BE2C (cell line): ENCODE data around the gene RBBP4.

Source experiments
- DNase-seq: peaks from one replicate; pipeline ENCODE4 v3.0.0-alpha.2; 2020
- H3K27me3 ChIP-seq: fragments of 250-450 bp; sonication (Bioruptor Pico); 2 replicates; pipeline ENCODE4 v1.5.1; 2020; ENCODE audit warnings: mild to moderate bottlenecking
- H3K36me3 ChIP-seq: fragments of 250-450 bp; sonication (Bioruptor Pico); 2 replicates; pipeline ENCODE4 v1.5.1; 2020; ENCODE audit warnings: mild to moderate bottlenecking
- H3K4me1 ChIP-seq: fragments of 250-450 bp; sonication (Bioruptor Pico); 2 replicates; pipeline ENCODE4 v1.5.1; 2020
- H3K4me3 ChIP-seq: 2 replicates; pipeline ENCODE4 v1.5.1; 2011; ENCODE audit warnings: low read depth, low read length
- H3K9me3 ChIP-seq: fragments of 250-450 bp; sonication (Bioruptor Pico); 2 replicates; pipeline ENCODE4 v1.5.1; 2020
- CTCF ChIP-seq: IDR thresholded peaks from 2 replicates; pipeline ENCODE4 v1.5.1; 2012; ENCODE audit warnings: mild to moderate bottlenecking, low read depth, low read length

Gene RBBP4

GRCh38 chr1:32683397-32683796 lies 32.4 kb downstream of the RBBP4 start:
- no peak for TF ChIP-seq CTCF
- Histone ChIP-seq H3K4me3 (no peak overlapping the region), H3K27me3 (no peaks in the 10 kb centered on the region), H3K4me1 (no peaks in the 10 kb centered on the region), H3K36me3 (peaks cover 15% of the 10 kb centered on the region), H3K9me3 (no peaks in the 10 kb centered on the region)
- DNase-seq, result no peak

GRCh38 chr1:32684167-32684811 lies 33.3 kb downstream of the RBBP4 start:
- TF ChIP-seq CTCF, result no peak
- Histone ChIP-seq H3K36me3 (peaks cover 15% of the 10 kb centered on the region), H3K4me3 (no peak overlapping the region), H3K27me3 (no peaks in the 10 kb centered on the region), H3K4me1 (no peaks in the 10 kb centered on the region), H3K9me3 (no peaks in the 10 kb centered on the region)
- DNase-seq, result no peak

GRCh38 chr1:32685498-32685897 lies 34.5 kb downstream of the RBBP4 start:
- H3K27me3 ChIP-seq, result no peaks in the 10 kb centered on the region
- H3K9me3 ChIP-seq, result no peaks in the 10 kb centered on the region
- no peak for TF ChIP-seq CTCF
- H3K36me3 ChIP-seq, result peaks cover 14% of the 10 kb centered on the region
- H3K4me1 ChIP-seq, result no peaks in the 10 kb centered on the region
- DNase-seq, result no peak
- H3K4me3 ChIP-seq, result no peak overlapping the region

- Histone ChIP-seq H3K36me3 (peaks cover 13% of the 10 kb centered on the region), H3K4me1 (no peaks in the 10 kb centered on the region), H3K4me3 (no peak overlapping the region), H3K9me3 (no peaks in the 10 kb centered on the region), H3K27me3 (no peaks in the 10 kb centered on the region)
- no peak for DNase-seq
- no peak for TF ChIP-seq CTCF
Observed at GRCh38 chr1:32686387-32686786, 35.4 kb downstream of the RBBP4 start.

GRCh38 chr1:32693455-32694174 lies 42.6 kb downstream of the RBBP4 start:
- Histone ChIP-seq H3K9me3 (no peaks in the 10 kb centered on the region), H3K4me3 (no peak overlapping the region), H3K36me3 (no peaks in the 10 kb centered on the region), H3K4me1 (no peaks in the 10 kb centered on the region), H3K27me3 (no peaks in the 10 kb centered on the region)
- no peak for TF ChIP-seq CTCF
- DNase-seq, result no peak

GRCh38 chr1:32695098-32695904 lies 44.3 kb downstream of the RBBP4 start:
- TF ChIP-seq CTCF, result no peak
- Histone ChIP-seq H3K4me1 (no peaks in the 10 kb centered on the region), H3K9me3 (no peaks in the 10 kb centered on the region), H3K27me3 (no peaks in the 10 kb centered on the region), H3K4me3 (no peak overlapping the region), H3K36me3 (no peaks in the 10 kb centered on the region)
- DNase-seq, result no peak
